Stimulated activated CD8-positive, alpha-beta memory T cell treated with anti-CD3 and anti-CD28 coated beads, Interleukin-15, amount 100 ng/mL, for 24 hours (primary cell): ENCODE measurements around the gene CHRDL2.

ENCODE experiments used
- DNase-seq: peaks from one replicate; pipeline ENCODE4 v3.0.0-alpha.2; 2020; ENCODE audit warnings: low read depth

CHRDL2 gene

GRCh38 chr11:74685338-74685737 is 45.9 kb downstream of the CHRDL2 start:
- no peak for DNase-seq

GRCh38 chr11:74684661-74685060 is 46.6 kb downstream of the CHRDL2 start:
- DNase-seq: no peak

GRCh38 chr11:74683941-74684481 is 47.2 kb downstream of the CHRDL2 start:
- no peak for DNase-seq

GRCh38 chr11:74683279-74683871 is 47.9 kb downstream of the CHRDL2 start:
- DNase-seq: no peak

- DNase-seq: no peak
Observed at GRCh38 chr11:74682731-74683278, 48.4 kb downstream of the CHRDL2 start.

GRCh38 chr11:74681686-74682651 is 49.3 kb downstream of the CHRDL2 start:
- no peak for DNase-seq

GRCh38 chr11:74680703-74681531 is 50.3 kb downstream of the CHRDL2 start:
- no peak for DNase-seq

GRCh38 chr11:74680035-74680671 is 51.1 kb downstream of the CHRDL2 start:
- DNase-seq: no peak

GRCh38 chr11:74679513-74679865 is 51.7 kb downstream of the CHRDL2 start:
- no peak for DNase-seq

- DNase-seq: no peak
Observed at GRCh38 chr11:74678591-74679512, 52.4 kb downstream of the CHRDL2 start.

- no peak for DNase-seq
Observed at GRCh38 chr11:74678041-74678440, 53.2 kb downstream of the CHRDL2 start.

- no peak for DNase-seq
Observed at GRCh38 chr11:74677131-74677530, 54.1 kb downstream of the CHRDL2 start.

GRCh38 chr11:74676596-74676995 is 54.6 kb downstream of the CHRDL2 start:
- DNase-seq: no peak

GRCh38 chr11:74675761-74676160 is 55.5 kb downstream of the CHRDL2 start:
- DNase-seq: no peak

GRCh38 chr11:74673693-74674360 is 57.4 kb downstream of the CHRDL2 start:
- no peak for DNase-seq

GRCh38 chr11:74672956-74673692 is 58.1 kb downstream of the CHRDL2 start:
- no peak for DNase-seq

GRCh38 chr11:74672332-74672955 is 58.8 kb downstream of the CHRDL2 start:
- no peak for DNase-seq

- no peak for DNase-seq
Observed at GRCh38 chr11:74671520-74672196, 59.6 kb downstream of the CHRDL2 start.
